GM12891 (cell line): Measurements from ENCODE around the gene IFITM5.

Source experiments
- PAX5 ChIP-seq: IDR thresholded peaks from 2 replicates; pipeline ENCODE4 v1.6.1; 2011; ENCODE audit warnings: low read length, moderate library complexity, mild to moderate bottlenecking; ENCODE audit not compliant: insufficient read depth, severe bottlenecking
- POLR2A ChIP-seq: IDR thresholded peaks from 2 replicates; pipeline ENCODE4 v1.6.1; 2011; ENCODE audit warnings: low read depth, low read length, control low read depth
- POLR2AphosphoS5 ChIP-seq: IDR thresholded peaks from 2 replicates; pipeline ENCODE4 v1.6.1; 2011; ENCODE audit warnings: low read depth, low read length, control low read depth
- POU2F2 ChIP-seq: IDR thresholded peaks from 2 replicates; pipeline ENCODE4 v1.6.1; 2011; ENCODE audit warnings: low read depth, mild to moderate bottlenecking, control low read depth, low read length, moderate library complexity
- TAF1 ChIP-seq: IDR thresholded peaks from 2 replicates; pipeline ENCODE4 v1.6.1; 2011; ENCODE audit warnings: low read depth, low read length, control low read depth

DNA sequence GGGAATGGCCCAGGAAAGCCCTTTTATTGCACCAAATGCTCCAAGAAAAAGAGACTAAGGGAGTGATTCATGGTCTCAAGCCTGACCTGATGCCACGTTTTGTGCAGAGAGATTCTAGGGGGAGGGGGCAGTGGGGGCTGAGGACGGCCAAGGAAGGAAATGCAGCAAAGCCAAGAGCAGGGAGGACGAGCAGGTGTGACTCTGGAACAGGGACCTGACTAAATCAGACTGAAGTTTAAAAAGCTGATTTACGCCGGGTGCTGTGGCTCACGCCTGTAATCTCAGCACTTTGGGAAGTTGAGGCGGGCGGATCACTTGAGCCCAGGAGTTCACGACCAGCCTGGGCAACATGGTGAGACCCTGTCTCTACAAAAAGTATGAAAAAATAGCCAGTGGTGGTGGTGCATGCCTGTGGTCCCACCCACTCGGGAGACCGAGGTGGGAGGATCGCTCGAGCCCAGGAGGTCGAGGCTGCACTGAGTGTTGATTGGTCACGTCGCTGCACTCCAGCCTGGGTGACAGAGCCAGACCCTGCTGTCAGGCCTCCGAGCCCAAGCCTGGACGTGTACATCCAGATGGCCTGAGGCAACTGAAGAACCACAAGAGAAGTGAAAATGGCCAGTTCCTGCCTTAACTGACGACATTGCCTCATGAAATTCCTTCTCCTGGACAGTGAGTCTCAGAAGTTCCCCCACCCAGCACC lies 32.2 kb upstream of the IFITM5 start:
- no peak for TF ChIP-seq POLR2AphosphoS5
- TF ChIP-seq TAF1, result no peak
- no peak for TF ChIP-seq POLR2A
- no peak for TF ChIP-seq PAX5
- TF ChIP-seq POU2F2, result no peak
